Articular chondrocyte of knee joint (primary cell): ENCODE measurements around the gene ACTRT1. TPM values are rescaled to one million over a fixed set of nuclear protein-coding genes. Genes with fewer than 3 reads are reported as not detected.

Experiments
- total RNA-seq: library from RNA; depleted of rRNA; stranded (reverse); fragments of >200 nt; gene quantifications from 2 replicates; pipeline ENCODE4 v1.2.3, GENCODE V29; 2012

ACTRT1 gene
- not detected in 2 replicates for total RNA-seq

DNA sequence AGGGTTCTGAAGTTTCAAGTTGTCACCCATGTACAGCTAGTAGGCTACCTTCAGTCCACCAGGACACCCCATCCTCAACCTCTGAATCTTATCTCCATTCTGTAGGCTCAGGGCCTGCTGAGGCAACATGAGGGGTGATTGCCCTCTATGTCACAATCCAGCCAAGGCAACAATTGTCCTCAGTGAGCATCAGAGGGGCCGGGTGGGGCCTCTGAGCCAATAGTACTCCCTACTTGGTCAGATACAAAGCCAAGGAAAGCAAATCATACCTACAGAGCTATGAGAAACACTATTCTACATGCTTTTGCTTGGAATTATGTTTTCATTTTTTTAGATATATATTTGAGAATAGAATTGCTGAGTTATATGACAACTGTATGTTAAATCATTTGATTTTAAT, at the start of gene ACTRT1:
TSS of gene ACTRT1 (minus strand) at position 101 of the 400 bp plus-strand sequence. CDS start 197 bp downstream, outside the sequence.

